MM.1S (cell line): Measurements from ENCODE around the gene BCL2.

Experiments used
- EZH2 ChIP-seq: fragments of 300-600 bp; sonication (generic); optimal IDR thresholded peaks from 2 replicates; pipeline ENCODE3; 2017; ENCODE audit warnings: low read depth, mild to moderate bottlenecking, antibody characterized with exemption, low read length, mixed read lengths
- TF ChIP-seq, protein P1 (sequence below): fragments of 300-600 bp; sonication (generic); IDR thresholded peaks from 2 replicates; pipeline ENCODE4 v1.5.1; 2016; ENCODE audit warnings: antibody characterized with exemption, low read length, mixed read lengths

- TF ChIP-seq, protein P1, sequence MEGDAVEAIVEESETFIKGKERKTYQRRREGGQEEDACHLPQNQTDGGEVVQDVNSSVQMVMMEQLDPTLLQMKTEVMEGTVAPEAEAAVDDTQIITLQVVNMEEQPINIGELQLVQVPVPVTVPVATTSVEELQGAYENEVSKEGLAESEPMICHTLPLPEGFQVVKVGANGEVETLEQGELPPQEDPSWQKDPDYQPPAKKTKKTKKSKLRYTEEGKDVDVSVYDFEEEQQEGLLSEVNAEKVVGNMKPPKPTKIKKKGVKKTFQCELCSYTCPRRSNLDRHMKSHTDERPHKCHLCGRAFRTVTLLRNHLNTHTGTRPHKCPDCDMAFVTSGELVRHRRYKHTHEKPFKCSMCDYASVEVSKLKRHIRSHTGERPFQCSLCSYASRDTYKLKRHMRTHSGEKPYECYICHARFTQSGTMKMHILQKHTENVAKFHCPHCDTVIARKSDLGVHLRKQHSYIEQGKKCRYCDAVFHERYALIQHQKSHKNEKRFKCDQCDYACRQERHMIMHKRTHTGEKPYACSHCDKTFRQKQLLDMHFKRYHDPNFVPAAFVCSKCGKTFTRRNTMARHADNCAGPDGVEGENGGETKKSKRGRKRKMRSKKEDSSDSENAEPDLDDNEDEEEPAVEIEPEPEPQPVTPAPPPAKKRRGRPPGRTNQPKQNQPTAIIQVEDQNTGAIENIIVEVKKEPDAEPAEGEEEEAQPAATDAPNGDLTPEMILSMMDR, result no peak
- TF ChIP-seq EZH2, result no peak
Measured at GRCh38 chr18:63311118-63312018, 8.2 kb downstream of the BCL2 start.
